ENCODE data around the gene NKX2-3.

NKX2-3 gene

GRCh38 chr10:99536338-99537085, 3.8 kb downstream of the NKX2-3 start:
- DNase-seq (ENCODE audit: low read depth) = no peak
- H3K4me3 ChIP-seq (ENCODE audit: low read length) = no peak overlapping the region

GRCh38 chr10:99537086-99537988, 4.6 kb downstream of the NKX2-3 start:
- TF ChIP-seq CTCF (conservative IDR thresholded peaks at IDR 0.05; ENCODE audit: low read depth, low read length) = no peak
- H3K4me3 ChIP-seq (ENCODE audit: low read length) = no peak overlapping the region
- no peak for DNase-seq (ENCODE audit: low read depth)

More at GRCh38 chr10:99536338-99537085, 3.8 kb downstream of the NKX2-3 start:
- TF ChIP-seq CTCF (conservative IDR thresholded peaks at IDR 0.05; ENCODE audit: low read depth, low read length) = no peak

DNA sequence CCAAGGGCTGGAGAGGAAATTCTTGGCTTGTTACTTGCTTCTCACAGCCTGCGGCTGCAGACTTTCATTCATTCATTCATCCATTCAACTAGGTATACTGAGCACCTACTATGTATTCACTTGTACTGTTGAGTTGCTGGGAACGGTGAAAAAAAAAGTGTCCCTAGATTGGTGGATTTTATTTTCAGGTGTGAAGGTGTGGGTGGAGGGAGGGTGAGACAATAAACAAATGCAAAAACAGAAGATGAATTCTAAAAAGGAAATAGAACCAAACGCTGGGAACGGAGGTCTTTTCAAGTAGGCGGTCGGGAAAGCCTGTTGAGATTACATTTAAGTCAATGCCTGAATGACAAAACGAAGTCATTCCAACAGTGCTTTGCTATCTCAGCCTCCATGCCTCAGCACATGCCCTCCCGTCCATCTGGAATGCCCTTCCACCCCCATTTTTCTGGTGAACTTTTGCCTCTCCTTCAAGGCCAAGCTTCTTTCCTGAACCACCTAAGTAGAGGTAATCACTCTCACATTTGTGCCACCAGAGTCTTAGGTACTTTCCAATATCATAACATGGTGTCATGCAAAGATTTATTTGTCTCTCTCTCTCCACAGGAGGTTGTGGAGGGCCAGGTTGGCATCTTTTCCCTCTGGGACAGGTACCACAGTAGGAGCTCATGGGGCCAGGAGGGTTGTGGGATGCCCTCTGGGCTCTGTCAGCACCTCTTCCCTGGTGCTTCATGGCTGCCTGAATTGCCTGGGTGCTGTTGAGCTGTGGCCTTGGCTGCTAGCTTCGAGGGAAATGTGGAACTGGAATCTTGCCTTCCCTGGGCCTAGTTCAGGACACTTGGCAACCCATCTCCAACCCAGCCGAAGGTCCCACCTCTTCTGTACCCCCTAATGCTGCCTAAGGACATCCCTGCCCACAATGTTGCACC, 5.5 kb downstream of the NKX2-3 start:
- no peak for DNase-seq (ENCODE audit: low read depth)
- no peak overlapping the region for H3K4me3 ChIP-seq (ENCODE audit: low read length)
- no peak for TF ChIP-seq CTCF (conservative IDR thresholded peaks at IDR 0.05; ENCODE audit: low read depth, low read length)

DNA sequence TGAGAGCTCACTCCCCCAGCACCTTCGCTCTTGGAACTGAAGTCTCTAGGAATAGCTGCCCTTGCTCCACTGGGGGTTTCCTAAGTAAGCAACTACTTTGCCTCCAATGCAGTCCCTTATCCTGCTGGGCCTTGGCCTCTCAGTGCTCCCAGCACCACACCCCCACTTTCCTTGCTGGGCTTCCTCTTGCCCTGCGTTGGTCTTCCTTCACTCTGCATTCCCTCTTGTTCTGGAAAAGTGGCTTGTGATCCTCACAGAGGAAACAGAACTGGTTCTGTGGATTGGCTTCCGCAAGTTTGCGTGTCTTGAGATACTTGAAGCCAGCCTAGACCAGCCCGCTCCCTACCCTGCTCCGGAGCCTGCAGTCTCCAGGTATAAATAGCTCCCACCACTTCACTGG, 6.4 kb downstream of the NKX2-3 start:
- no peak for DNase-seq (ENCODE audit: low read depth)
- no peak for TF ChIP-seq CTCF (conservative IDR thresholded peaks at IDR 0.05; ENCODE audit: low read depth, low read length)
- H3K4me3 ChIP-seq (ENCODE audit: low read length) = no peak overlapping the region

DNA sequence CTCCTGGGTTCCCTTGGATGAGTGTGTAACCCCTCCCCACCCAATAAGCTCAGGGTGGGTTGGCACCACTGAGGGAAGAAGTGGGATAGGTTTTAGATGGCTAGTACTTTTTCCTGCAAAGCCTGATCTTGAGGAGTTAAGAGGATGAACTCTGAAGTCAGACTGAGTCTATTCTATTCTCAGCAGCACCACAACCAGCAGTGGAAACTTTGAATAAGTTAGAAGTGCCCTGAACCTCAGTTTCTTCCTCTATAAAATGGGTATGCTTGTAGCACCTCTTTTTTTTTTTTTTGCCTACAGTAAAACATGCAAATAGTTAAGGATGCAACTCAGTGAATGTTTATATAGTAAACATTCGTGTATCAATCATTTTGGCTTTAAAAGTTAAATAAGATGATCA, 7.1 kb downstream of the NKX2-3 start:
- DNase-seq (ENCODE audit: low read depth) = no peak
- no peak for TF ChIP-seq CTCF (conservative IDR thresholded peaks at IDR 0.05; ENCODE audit: low read depth, low read length)
- no peak overlapping the region for H3K4me3 ChIP-seq (ENCODE audit: low read length)

- TF ChIP-seq CTCF (conservative IDR thresholded peaks at IDR 0.05; ENCODE audit: low read depth, low read length) = no peak
- no peak overlapping the region for H3K4me3 ChIP-seq (ENCODE audit: low read length)
- DNase-seq (ENCODE audit: low read depth) = no peak
Measured at GRCh38 chr10:99540306-99540656, 7.5 kb downstream of the NKX2-3 start.
